Caco-2 (cell line): ENCODE measurements around the gene APRT. TPM values are rescaled to one million over a fixed set of nuclear protein-coding genes. Genes with fewer than 3 reads are reported as not detected.

Experiments used
- BruUV-seq: library from RNA; stranded (reverse); fragments of 400-500 nt; replicated peaks from 2 replicates; lab custom pipeline; 2021; lab: Mats Ljungman, UMichigan
- CTCF ChIA-PET: fragments of 300-600 bp; sonication (Branson Sonifier 250); formaldehyde crosslinking; loops from one replicate; lab custom pipeline; 2022; ENCODE audit warnings: antibody characterized with exemption; lab: Charles Lee
- POLR2A ChIA-PET: fragments of 300-600 bp; sonication (Branson Sonifier 250); formaldehyde crosslinking; loops from one replicate; lab custom pipeline; 2022; ENCODE audit warnings: antibody characterized with exemption; lab: Charles Lee
- DNase-seq, 2 experiments: peaks; one replicate each; pipeline versions ENCODE4 v3.0.0 to v3.0.0-alpha.2; 2020 to 2022
- H3K27me3 ChIP-seq: replicated peaks from 2 replicates; pipeline ENCODE4 v1.6.0; 2011; ENCODE audit warnings: low read length; ENCODE audit not compliant: control insufficient read depth, insufficient read depth
- H3K36me3 ChIP-seq: 2 replicates; pipeline ENCODE4 v1.5.1; 2011; ENCODE audit warnings: low read length; ENCODE audit not compliant: control insufficient read depth, insufficient read depth
- H3K4me1 ChIP-seq: fragments of 250-450 bp; sonication (Bioruptor Pico); 2 replicates; pipeline ENCODE4 v1.5.1; 2020; ENCODE audit warnings: mild to moderate bottlenecking
- H3K4me3 ChIP-seq: 2 replicates; pipeline ENCODE4 v1.5.1; 2011; ENCODE audit warnings: low read depth, mild to moderate bottlenecking, control low read depth, low read length
- H3K9me3 ChIP-seq: fragments of 250-450 bp; sonication (Bioruptor Pico); 2 replicates; pipeline ENCODE4 v1.5.1; 2020; ENCODE audit warnings: mild to moderate bottlenecking, moderate library complexity
- H3K27ac Mint-ChIP-seq: one replicate; pipeline ENCODE4 v1.8.0; 2022; ENCODE audit warnings: mixed read lengths; ENCODE audit not compliant: unreplicated experiment
- H3K27me3 Mint-ChIP-seq: one replicate; pipeline ENCODE4 v1.8.0; 2022; ENCODE audit warnings: mixed read lengths; ENCODE audit not compliant: insufficient read depth, unreplicated experiment
- H3K36me3 Mint-ChIP-seq: one replicate; pipeline ENCODE4 v1.8.0; 2022; ENCODE audit warnings: mild to moderate bottlenecking, mixed read lengths; ENCODE audit not compliant: insufficient read depth, unreplicated experiment
- H3K4me1 Mint-ChIP-seq: one replicate; pipeline ENCODE4 v1.8.0; 2022; ENCODE audit warnings: low read depth, mixed read lengths; ENCODE audit not compliant: unreplicated experiment
- H3K4me3 Mint-ChIP-seq: one replicate; pipeline ENCODE4 v1.8.0; 2022; ENCODE audit warnings: mild to moderate bottlenecking, moderate library complexity, mixed read lengths; ENCODE audit not compliant: unreplicated experiment
- H3K9me3 Mint-ChIP-seq: one replicate; pipeline ENCODE4 v1.8.0; 2022; ENCODE audit warnings: mixed read lengths; ENCODE audit not compliant: unreplicated experiment
- intact Hi-C: fragments of 100-400 bp; cut with micrococcal nuclease; formaldehyde crosslinking; loops from one replicate; pipeline ENCODE4 v1.10.0; 2022; ENCODE audit not compliant: unreplicated experiment
- total RNA-seq: library from RNA; stranded (reverse); gene quantifications from 2 replicates; pipeline ENCODE4 v1.2.3, GENCODE V29; 2022
- TF ChIP-seq, protein P1 (sequence below), 2 experiments: fragments of 200-600 bp in 1 of 2; IDR thresholded peaks; 1 replicate in 1 of 2; 2 replicates in 1 of 2; pipeline versions ENCODE4 v1.5.1 to v1.8.0; 2011 to 2022; ENCODE audit warnings: antibody characterized with exemption in 1 of 2, control low read depth in 1 of 2, inconsistent platforms in 1 of 2, low read depth in 1 of 2, low read length in 1 of 2, mild to moderate bottlenecking in 1 of 2, moderate library complexity in 1 of 2; ENCODE audit not compliant: insufficient read depth in 1 of 2, severe bottlenecking in 1 of 2, unreplicated experiment in 1 of 2

The APRT gene
- total RNA-seq, 1 experiment from 2014 or later: 251 TPM

DNA sequence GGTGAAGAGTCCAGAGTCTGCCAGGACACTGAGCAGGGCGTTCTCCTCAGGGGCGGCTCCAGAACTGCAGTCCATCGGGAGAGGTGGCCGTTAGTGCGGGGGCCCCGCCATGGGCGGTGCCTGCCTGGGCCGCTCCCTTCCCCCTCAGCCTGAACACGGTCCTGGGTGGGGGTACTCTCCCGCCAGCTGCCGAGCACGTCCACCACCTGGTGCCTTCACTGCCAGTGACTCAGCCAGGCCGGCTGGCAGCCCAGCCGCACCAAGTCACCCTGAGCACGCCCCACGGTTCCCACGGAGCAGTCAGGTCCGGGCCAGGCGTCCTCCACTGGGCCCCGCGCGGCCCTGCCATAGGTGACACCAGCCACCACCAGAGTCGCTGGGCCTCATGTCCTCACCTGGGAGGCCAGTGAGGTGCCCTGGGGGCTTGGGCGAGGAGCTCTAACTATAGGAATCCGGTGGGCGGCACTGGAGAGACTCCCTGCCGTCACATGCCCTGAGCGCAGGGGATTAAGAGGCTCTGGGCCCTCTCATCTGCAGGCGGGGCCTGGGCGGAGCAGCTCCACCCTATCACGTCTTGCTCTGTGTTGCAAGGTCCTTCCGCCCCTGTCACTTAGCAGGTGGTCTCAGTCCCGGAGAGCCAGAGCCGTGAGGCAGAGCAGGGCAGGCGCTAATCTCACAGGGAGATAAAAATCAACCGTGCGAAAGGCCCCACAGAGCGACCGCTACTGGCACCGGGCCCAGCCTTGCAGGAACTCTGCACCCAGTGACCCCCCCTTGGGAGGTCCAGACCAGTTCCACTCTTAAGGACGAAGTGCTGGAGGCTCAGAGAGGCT, 41.1 kb downstream of the APRT start:
- Histone ChIP-seq H3K9me3 (no peaks in the 10 kb centered on the region), H3K36me3 (no peaks in the 10 kb centered on the region; the same call in 1 of the 2 replicates), H3K4me3 (no peak overlapping the region), H3K27me3 (no peaks in the 10 kb centered on the region), H3K4me1 (peaks cover 85% of the 10 kb centered on the region)
- Mint-ChIP-seq H3K27me3 (no peaks in the 10 kb centered on the region), H3K27ac (peak overlapping the region; percentile 88), H3K4me3 (peak overlapping the region; percentile 27), H3K4me1 (peaks cover 41% of the 10 kb centered on the region), H3K9me3 (no peaks in the 10 kb centered on the region), H3K36me3 (peaks cover 62% of the 10 kb centered on the region)
- DNase-seq: peak; percentile 83 to 85
- ChIA-PET POLR2A (interaction anchor here (0.5 kb wide), 1 partner anchor 82 kb away, joined by 4 read pairs; no protein-coding TSS in a partner anchor), CTCF (interaction anchor here (2.1 kb wide), 1 partner anchor 33 kb away, joined by 12 read pairs; no protein-coding TSS in a partner anchor)
- intact Hi-C loops: no loop called here
- TF ChIP-seq, protein P1, sequence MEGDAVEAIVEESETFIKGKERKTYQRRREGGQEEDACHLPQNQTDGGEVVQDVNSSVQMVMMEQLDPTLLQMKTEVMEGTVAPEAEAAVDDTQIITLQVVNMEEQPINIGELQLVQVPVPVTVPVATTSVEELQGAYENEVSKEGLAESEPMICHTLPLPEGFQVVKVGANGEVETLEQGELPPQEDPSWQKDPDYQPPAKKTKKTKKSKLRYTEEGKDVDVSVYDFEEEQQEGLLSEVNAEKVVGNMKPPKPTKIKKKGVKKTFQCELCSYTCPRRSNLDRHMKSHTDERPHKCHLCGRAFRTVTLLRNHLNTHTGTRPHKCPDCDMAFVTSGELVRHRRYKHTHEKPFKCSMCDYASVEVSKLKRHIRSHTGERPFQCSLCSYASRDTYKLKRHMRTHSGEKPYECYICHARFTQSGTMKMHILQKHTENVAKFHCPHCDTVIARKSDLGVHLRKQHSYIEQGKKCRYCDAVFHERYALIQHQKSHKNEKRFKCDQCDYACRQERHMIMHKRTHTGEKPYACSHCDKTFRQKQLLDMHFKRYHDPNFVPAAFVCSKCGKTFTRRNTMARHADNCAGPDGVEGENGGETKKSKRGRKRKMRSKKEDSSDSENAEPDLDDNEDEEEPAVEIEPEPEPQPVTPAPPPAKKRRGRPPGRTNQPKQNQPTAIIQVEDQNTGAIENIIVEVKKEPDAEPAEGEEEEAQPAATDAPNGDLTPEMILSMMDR (IDR thresholded peaks at IDR 0.05; ENCODE audit: insufficient read depth in 1 of 2, low read depth in 1 of 2, low read length in 1 of 2, severe bottlenecking in 1 of 2, unreplicated experiment in 1 of 2): no peak
- BruUV-seq: no TSS peak

DNA sequence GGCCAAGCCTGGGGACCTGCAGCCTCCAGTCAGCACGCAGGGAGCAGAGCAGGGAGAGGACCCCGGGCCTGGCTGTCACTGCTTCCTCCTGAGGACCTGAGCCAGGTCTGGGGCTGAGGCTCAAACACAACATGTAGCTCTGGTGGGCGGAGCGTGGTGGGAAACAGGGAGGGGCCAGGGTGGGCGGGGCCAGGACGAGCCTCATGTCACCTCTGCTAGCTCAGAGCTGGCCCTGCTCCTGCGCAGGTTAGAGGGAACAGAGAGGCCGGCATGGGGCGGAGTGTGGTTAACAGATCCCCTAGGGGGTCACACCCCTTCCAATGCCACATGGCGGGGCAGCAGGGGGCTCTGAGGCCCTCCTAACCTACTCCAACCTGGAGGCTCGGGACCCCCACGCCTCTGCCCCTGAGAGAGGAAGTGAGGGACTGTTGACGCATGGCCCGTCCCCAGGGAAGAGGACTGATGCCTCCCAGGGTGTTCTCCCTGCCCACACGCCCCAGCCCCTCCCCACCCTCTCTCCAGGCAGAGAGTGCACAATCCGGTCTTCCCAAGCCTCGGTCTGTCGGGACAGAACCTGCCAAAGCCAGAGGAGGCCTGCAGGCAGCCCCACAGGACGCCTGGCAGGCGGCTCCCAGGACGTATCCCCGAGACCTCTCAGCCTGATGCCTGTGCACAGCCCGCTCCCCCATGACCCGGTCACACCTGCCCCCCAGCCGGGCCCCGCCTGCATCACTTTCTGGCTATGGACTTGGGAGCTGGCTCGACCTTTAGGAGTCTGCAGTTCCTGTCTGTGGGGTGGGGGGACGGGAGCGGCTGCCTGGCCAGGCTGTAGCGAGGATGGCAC, 41.9 kb downstream of the APRT start:
- Mint-ChIP-seq H3K36me3 (peaks cover 65% of the 10 kb centered on the region), H3K27ac (peak overlapping the region; percentile 88), H3K27me3 (no peaks in the 10 kb centered on the region), H3K4me3 (peak overlapping the region; percentile 60), H3K9me3 (no peaks in the 10 kb centered on the region), H3K4me1 (peaks cover 35% of the 10 kb centered on the region)
- Histone ChIP-seq H3K4me3 (no peak overlapping the region), H3K36me3 (no peaks in the 10 kb centered on the region; the same call in 1 of the 2 replicates), H3K27me3 (no peaks in the 10 kb centered on the region), H3K4me1 (peaks cover 92% of the 10 kb centered on the region), H3K9me3 (no peaks in the 10 kb centered on the region)
- TF ChIP-seq, protein P1 (IDR thresholded peaks at IDR 0.05; ENCODE audit: insufficient read depth in 1 of 2, low read depth in 1 of 2, low read length in 1 of 2, severe bottlenecking in 1 of 2, unreplicated experiment in 1 of 2): no peak
- intact Hi-C loops: no loop called here
- POLR2A ChIA-PET: interaction anchor here (0.5 kb wide), 1 partner anchor 9 kb away, joined by 3 read pairs; no protein-coding TSS in a partner anchor
- no TSS peak for BruUV-seq
- DNase-seq: peak; percentile 51 to 73
- CTCF ChIA-PET: interaction anchor here (1.0 to 2.1 kb wide), 4 partner anchors 11 to 32 kb away, joined by 3 to 12 read pairs (median 6); no protein-coding TSS in a partner anchor
